GM12892 (cell line): ENCODE measurements around the gene RAPGEF2.

ENCODE experiments used
- POLR2A ChIP-seq: IDR thresholded peaks from 2 replicates; pipeline ENCODE4 v1.6.1; 2011; ENCODE audit warnings: low read depth, low read length, control low read depth
- POLR2AphosphoS5 ChIP-seq: IDR thresholded peaks from 2 replicates; pipeline ENCODE4 v1.6.1; 2011; ENCODE audit warnings: low read depth, low read length, control low read depth
- TAF1 ChIP-seq: IDR thresholded peaks from 2 replicates; pipeline ENCODE4 v1.6.1; 2011; ENCODE audit warnings: low read depth, mild to moderate bottlenecking, control low read depth, low read length, borderline replicate concordance

GRCh38 chr4:159227378-159227777 lies 124.5 kb downstream of the RAPGEF2 start:
- TF ChIP-seq POLR2A (no peak), POLR2AphosphoS5 (no peak), TAF1 (no peak)
